ENCODE data around the gene ESRRB.

GRCh38 chr14:76408877-76409276 is 32.9 kb downstream of the ESRRB start:
- TF ChIP-seq POLR2A (IDR thresholded peaks at IDR 0.05) (no peak), EP300 (IDR thresholded peaks at IDR 0.05) (no peak)

Measured in gastroesophageal sphincter (tissue), 2 donors.